ENCODE data around the gene PTGER4.
A peak's percentile ranks its signal among the peaks of the same experiment; 100 is the strongest.

Gene PTGER4

DNA sequence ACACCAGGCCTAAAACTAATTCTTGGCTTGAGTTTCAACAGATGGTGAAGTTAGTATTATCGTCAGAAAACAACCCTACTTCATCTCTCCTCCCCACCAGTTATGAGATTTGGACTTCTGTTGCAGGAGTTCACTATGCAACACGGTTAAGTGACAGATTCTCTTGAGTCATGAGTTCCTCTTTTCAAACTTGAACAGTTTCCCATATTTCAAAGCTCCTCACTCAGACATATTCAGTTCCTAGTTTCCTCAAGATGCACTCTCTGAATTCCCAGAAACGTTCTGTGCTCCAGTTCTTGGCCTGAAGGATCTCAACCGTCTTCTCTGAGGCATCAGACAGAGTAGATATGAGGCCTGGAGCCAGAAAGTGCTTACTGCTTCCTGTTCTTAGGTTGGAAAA is 7.3 kb upstream of the PTGER4 start:
- DNase-seq: no peak

DNA sequence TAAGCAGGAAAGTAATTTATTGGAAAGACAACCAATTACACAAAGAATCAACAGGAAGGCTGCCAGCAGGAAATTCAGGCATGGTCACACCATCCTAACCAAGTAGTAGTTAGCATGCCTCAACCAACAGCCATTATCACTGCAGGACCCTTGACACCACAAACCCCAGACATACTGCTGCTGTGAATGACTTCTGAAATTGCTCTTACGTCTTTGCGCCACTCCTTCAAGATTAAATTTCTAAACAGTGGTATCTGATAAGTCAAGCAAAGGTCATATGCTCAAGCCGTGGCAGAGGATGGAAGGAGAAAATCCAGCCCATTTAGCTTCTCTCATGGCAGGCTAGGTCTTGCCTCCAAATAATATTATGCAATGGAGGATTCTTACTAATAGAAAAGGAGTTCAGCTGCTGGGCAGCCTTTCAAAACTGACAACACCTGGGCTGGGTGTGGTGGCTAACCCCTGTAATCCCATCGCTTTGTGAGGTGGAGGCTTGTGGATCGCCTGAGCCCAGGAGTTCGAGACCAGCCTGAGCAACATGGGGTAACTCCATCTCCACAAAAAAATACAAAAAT is 5.0 kb upstream of the PTGER4 start:
- no peak for DNase-seq

DNA sequence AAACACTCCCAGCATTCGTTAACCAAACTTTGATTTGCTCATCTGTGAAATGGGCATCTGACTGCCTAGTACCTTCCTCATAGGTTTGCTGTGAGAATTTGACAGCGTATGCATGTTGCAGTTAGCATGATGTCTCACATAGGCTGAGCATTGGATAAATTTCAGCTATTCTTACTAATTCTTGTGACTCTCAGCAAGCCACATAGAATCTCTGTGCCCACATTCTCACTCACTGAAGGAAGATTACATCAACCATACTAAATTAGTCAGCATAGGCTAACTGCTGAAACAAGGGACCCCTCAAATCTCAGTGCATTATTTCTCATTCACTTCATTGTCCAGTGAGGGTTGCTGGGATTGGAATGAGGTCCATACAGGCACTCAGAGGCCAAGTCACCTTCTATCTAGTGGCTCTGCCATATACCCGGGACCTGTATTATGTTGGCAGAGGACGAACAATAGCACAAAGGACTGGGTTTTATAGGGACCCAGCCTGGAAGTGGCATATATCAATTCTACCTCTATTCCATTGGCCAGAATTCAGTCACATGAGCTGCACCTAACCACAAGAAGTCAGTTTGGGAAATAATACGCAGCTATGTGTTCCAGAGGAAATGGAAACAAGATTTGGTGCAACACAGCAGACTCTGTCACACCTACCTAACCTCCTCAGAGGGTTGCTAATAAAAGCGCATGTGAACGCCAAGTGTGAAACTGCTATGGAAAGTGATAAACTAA is 4.2 kb upstream of the PTGER4 start:
- no peak for DNase-seq

DNA sequence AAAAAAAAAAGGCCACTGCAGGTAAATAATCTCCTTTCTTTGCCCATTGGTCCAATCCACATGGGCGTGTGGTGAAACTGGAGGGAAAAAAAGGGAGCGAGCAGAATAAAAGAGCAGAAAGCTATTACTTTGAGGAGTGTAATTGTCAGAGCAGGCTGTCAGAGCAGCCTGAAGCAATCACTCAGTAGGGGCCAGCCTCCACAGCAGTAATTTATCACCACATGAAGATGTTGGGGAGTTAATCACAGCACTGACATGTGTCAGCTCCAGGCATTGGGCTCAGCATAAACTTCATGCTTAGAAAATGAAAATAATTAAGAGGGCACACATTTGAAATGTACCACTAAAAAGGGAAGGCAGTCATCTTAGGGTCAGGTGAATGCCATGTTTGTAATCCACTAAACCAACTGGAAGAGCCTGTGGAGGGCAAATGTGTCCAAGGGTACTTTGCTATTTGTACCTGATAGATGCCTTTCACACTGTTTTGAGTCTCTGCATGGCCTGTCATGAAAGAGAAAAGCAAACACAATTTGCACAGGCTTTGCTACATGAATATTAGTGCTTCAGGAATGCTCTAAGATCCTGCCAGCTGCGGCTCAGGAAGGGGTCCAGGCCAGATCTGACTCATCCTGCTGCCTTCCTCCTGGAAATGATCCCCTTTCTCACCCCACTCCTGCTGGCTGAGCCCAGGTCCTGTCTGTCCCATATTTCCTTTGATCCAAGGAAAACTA is 2.9 kb upstream of the PTGER4 start:
- peak; percentile 48 for DNase-seq

DNA sequence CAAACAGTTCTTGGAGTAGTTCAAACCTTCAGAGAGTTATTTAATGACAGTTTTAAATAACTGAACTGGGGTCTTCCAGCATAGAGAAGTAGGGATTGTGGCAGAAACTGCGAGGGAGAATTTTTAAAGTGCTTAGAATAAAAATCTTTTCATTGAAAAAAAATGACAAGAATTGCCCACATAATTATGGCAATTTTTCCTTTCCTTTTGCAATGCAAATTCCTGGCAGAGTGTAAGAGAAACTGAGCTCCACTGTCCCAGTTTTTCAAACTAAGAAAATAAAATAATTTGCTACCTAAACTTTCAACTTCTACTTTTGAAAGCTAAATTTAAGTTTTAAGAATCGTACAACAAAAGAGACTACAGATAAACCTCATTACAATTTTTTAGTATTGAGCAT is 2.3 kb upstream of the PTGER4 start:
- DNase-seq: no peak

DNA sequence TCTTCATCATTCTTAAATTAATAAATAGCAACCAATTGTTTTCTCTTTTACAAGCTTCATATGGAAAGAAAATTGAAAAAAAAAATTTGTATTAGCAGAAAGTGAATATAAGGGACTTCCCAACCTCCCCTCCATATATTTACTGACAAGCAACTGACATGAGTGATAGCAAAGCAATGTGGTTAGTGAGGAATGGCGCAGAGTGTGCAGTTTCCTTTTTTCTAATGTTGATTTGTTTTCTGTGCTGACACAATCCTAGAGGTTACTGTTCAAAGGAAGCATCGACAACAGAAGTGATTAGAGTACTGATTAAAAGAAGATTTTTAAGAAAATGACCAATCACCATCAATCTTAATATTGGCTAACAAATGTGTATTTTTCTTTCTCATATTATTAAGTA is 1.7 kb upstream of the PTGER4 start:
- no peak for DNase-seq

DNA sequence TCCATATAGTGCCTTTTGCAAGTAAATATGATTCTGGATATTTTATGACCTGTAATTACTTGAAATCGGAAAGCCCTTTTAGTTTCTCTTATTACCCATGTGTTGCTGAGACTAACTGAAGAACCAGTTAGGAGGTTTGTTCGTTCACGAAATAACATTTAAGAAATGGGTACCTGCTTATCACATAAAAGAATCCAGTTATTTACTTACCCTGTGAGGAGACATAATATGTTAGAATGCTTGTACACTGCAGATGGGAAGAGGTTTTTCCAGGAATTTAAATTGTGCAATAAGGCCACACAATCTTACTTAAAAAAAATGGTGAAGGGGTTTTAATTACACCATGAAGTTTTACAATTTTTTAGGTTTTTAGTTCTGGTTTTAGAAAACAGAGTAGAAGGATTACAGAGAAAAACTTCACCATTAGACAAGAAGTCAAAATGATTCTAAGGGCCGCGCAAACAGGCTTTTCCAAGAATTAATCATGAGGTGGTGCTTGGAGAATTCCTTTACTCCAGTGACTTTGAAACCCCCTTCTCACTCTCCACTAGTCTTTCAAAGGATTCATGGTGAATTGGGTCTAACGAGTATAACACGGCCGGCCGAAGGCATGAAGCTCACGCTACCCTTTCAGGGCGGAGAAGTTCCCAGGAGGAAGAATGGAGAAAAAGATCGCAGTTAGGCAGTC is 1.1 kb upstream of the PTGER4 start:
- DNase-seq: no peak

DNA sequence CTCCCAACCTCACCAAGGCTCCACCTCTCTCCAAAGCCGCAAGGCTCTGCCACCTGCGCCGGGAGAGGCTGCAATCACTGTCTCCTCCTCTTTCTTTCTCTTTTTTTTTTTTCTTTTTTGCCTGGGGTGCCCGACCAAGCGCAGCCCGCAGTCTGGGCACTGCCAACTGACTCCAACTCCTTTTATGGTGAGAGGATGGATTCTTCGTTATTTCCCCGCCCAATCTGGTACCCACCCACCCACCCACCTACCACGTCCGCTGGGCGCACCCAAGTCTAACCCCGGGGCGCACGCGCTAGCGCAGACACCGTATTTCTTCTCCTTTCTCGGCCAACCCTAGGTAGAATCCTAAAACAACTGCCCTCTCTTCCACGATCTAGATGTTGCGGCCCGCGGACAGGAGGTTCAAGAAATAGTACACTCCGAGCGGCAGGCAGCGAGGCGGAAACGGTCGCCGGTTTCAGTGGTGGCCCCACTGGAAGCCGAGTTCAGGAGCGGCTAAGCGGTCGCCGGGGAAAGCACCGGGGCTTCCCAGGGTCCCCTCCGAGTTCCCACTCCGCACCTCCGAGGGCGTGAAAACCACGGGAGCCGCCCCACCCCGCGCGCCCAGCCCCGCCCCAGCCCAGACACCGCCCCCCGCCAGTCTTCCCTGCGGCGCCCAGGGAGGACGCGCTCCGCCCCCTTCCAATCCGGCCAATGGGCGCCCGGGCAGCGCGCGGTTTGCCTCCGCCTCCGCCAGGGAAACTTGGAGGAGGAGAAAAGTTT is 385 bp upstream of the PTGER4 start:
- DNase-seq: peak; percentile 94

DNA sequence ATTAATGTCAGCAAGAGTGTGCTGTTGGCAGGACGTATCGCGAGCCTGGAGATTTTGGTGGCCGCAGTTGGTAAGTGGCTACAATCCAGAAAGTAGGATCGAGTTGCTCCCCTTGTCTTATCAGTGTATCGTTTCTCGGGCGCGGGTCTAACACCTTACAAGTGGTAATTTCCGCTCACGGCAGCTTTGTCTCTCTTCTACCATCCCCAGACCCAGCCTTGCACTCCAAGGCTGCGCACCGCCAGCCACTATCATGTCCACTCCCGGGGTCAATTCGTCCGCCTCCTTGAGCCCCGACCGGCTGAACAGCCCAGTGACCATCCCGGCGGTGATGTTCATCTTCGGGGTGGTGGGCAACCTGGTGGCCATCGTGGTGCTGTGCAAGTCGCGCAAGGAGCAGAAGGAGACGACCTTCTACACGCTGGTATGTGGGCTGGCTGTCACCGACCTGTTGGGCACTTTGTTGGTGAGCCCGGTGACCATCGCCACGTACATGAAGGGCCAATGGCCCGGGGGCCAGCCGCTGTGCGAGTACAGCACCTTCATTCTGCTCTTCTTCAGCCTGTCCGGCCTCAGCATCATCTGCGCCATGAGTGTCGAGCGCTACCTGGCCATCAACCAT is 1.1 kb downstream of the PTGER4 start:
- DNase-seq: peak; percentile 60

DNA sequence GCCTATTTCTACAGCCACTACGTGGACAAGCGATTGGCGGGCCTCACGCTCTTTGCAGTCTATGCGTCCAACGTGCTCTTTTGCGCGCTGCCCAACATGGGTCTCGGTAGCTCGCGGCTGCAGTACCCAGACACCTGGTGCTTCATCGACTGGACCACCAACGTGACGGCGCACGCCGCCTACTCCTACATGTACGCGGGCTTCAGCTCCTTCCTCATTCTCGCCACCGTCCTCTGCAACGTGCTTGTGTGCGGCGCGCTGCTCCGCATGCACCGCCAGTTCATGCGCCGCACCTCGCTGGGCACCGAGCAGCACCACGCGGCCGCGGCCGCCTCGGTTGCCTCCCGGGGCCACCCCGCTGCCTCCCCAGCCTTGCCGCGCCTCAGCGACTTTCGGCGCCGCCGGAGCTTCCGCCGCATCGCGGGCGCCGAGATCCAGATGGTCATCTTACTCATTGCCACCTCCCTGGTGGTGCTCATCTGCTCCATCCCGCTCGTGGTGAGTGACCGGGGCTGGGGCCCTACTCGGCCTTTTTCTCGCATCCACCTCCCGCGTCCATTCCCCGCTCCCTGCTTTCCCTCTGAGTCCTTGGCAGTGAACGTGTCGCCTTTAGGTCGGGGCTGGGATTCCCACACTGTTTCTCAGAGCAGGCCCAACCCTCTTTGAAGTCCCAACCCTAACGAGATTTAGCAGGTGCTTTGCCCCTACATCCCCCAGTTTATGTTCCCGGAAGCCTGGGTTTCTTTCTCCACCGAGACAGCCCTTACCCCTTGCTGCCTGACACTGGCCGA is 1.8 kb downstream of the PTGER4 start:
- no peak for DNase-seq

DNA sequence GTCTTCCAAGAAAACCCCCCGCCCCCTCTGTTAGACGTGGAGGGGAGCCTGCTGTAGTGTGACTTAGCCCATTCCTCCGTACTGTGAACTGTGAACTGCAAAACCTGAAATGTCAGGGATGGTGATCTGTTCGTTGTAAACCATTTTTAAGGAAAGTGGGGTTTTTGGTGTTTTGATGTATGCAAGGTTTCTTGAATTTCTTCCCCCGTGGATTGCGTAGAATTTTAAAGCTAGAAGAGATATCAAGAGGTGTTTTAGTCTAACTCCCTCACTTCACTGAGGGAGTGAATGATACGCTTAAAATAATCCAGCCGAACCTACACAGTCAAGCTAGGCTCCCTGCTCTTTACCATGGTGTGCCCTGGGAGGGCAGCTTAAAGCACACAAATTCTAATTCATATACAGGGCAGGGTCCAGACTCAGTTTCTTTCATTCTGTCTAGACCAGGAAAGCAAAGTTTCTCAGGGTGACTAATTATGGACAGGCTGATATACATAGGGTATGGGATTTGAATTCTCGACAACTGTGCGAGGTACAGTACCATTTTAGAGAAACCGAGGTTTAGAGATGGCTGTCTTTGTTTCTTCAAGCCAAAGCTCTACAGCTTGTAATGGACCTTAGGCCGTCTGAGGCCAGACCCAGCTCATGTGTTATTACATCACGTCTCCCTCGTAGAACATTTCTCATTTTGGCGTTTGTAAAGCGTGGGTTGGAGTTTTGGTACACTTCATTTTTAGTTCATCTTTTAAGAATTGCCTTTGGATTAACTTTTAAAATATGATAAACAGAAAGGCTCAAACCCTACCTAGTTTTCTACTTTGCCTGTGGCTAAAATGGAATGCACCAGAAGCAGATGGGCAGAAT is 2.7 kb downstream of the PTGER4 start:
- no peak for DNase-seq

DNA sequence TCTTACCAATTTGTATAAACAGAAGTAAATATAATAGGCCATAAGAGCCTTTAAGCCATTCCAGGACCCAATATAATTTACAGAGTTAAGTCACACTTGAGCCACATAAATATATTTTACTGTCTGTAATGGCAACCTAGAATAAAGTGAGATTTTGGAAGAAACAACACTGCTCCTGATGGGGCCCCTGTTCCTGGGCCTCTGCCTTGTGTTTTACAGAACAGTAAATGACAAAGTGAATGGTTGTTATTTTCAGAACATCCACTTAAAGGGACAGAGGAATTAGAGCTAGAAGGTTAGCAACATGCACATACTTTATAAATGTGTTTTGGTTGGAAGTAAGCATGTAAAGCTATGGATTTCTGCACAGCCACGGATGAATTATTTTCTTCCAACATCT is 3.6 kb downstream of the PTGER4 start:
- DNase-seq: no peak

DNA sequence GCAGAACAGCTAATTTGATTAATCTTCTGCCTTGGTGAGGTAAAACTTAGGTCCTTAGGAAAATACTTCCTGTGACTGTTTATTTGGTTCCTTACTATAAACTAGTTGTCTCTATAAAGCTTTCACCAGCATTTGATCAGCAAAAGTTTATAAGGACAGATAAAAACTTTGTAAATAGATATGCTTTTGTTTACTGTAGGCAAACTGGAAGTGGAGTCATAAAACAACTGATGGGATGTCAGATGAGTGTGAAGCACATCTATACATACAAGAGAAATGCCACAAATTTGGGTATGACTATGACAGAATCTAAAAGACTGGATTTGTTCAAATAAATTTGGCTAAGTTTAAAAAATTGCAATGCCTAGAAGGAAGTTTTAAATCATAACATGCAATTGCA is 5.5 kb downstream of the PTGER4 start:
- no peak for DNase-seq

DNA sequence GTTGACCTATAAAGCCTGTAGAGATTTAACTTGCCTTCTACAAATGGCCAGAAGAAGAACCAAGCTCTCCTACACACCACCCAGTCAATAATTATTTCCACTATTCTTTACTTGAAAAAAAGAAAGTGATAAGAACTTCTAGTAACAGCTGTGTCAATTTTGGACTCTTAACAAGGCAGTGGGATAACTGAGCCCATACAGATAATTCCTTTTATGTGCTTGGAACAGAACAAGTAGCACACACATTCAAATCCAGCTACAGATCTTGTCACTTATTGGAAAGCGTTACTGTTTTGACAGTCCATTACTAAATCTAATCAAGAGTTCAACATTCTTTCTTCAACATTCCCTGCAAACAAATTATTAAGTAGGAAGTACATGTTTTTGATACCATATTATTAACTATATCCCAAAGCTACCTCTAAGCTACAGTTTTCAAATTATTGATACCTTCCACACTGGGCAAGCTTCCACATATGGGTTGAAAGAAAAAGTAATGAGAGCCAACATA is 6.3 kb downstream of the PTGER4 start:
- DNase-seq: no peak

DNA sequence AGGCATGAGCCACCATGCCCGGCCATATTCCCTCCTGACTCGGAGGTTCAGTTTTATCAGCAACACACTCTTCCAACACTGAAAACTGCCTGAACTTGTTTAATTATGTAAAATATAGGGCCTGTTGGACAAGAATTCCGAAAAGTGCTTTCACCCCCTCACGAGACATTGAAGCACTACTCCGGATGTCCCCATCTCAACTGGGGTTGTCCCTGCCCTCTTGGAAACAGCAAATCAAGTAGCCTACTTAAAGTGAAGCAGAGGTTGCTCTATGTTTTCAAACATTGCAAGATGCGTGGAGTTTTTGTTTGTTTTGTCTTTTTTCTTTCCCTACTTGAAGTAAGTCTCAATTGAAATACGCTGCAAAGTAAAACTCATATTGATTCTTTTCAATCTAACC is 7.6 kb downstream of the PTGER4 start:
- DNase-seq: no peak

DNA sequence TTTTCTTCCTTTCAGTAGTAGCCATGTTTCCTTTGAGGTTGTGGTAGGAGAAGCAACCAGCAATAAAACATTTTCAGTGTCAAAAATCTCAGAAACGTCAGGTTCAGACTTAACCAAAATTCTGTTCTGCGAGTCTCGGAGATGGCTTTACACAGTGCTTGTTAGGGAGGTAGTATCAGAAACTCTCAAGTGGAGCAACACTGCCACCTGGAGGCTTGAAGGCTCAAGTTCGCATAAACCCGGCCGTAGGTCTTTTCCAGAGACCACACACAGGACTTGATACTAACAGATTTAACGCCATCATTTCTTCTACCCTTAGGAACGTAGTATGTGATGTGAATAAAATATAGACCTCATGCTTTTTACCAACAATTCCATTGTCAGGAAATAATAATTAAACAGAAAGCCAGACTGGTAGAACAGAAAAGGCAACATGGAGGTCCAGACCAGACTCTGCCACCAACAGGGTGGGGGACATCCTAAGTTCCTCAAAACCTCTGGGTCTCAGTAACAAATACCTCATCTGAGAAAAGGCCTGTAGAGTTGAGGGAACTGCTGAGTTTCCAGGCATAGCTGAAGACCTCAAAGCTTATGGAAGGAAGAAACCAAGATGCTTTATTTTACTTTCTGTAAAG is 8.5 kb downstream of the PTGER4 start:
- peak; percentile 86 for DNase-seq

DNA sequence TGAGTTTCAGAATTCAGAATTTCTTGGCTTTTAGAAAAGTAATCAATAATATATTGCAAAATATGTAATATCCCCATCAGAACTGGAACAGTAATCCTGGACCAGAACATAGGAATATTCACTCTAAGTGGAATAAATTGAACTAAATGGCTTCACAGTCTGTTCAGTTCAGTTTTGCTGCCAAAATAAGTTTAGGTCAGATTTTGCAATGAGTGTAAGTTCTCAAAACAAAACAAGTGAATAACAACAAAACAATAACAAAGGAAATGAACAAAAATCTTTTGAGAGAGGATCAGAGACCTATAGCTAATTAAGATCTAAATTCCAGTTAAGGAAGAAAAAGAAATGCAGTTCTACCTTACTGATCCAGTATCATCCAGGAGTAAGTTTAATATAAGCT is 9.3 kb downstream of the PTGER4 start:
- DNase-seq: no peak

DNA sequence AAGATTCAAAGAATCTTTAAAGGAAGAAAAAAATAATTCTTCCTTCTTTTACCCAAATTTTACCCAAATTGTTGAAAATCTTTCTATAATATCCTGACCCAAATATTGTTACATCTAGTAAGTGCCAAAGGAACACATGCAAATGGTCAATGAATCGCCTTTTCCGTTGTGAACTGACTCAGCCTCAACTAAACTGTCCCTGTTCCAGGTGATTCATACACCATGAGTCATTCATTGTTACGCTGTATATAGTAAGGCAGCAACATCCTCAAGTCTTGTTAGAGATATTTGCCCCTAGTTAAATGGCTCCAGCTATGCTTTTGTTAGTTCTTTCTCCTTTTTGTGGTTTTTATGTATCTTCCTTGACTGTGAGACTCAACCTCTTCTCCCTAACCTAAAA is 9.7 kb downstream of the PTGER4 start:
- no peak for DNase-seq

DNA sequence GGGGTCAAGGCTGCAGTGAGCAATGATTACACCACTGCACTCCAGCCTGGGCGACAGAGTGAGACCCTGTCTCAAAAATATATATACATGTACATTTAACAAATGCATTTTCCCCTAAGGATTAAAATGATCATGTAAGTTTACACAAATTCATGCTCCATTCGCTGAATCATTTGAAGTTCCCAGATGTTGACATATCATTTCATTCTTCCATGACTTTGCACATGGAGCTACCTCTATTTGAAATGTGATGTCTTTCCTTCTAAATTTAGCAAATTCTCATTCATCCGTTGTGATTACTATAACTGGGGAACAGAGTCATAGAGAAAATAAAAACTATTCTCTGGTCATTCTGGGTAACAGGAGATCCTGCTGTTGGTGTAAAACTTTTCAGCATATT is 10.6 kb downstream of the PTGER4 start:
- no peak for DNase-seq

DNA sequence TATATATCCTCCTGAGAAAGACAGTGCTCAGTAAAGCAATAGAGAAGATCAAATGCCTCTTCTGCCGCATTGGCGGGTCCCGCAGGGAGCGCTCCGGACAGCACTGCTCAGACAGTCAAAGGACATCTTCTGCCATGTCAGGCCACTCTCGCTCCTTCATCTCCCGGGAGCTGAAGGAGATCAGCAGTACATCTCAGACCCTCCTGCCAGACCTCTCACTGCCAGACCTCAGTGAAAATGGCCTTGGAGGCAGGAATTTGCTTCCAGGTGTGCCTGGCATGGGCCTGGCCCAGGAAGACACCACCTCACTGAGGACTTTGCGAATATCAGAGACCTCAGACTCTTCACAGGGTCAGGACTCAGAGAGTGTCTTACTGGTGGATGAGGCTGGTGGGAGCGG is 12.2 kb downstream of the PTGER4 start:
- DNase-seq: no peak
